Neural cell (in vitro differentiated cells): ENCODE results near the gene GET4. TPM values are rescaled to one million over a fixed set of nuclear protein-coding genes. Genes with fewer than 3 reads are reported as not detected.

Source experiments
- H2AFZ ChIP-seq: fragments of 200-600, 300-800 bp; sonication (generic), shearing (Covaris generic); 2 replicates; pipeline ENCODE4 v1.6.0; 2014; ENCODE audit warnings: low read depth, mild to moderate bottlenecking, antibody characterized with exemption, low read length, moderate library complexity
- H3F3A ChIP-seq: fragments of 200-600 bp; shearing (Covaris generic); 2 replicates; pipeline ENCODE4 v1.6.1; 2016; ENCODE audit warnings: mild to moderate bottlenecking, moderate library complexity, mixed read lengths, antibody characterized with exemption, low read length; ENCODE audit not compliant: insufficient read depth, poor library complexity, severe bottlenecking
- H3K27ac ChIP-seq: fragments of 200-600, 300-800 bp; sonication (generic), shearing (Covaris generic); 2 replicates; pipeline ENCODE4 v1.5.1; 2014; ENCODE audit warnings: mild to moderate bottlenecking, low read length, moderate library complexity
- H3K27me3 ChIP-seq: fragments of 300-800, 200-600 bp; sonication (generic), shearing (Covaris generic); 2 replicates; pipeline ENCODE4 v1.6.0; 2014; ENCODE audit warnings: mild to moderate bottlenecking, low read depth, low read length, moderate library complexity; ENCODE audit not compliant: insufficient read depth
- H3K36me3 ChIP-seq: fragments of 300-800, 200-600 bp; sonication (generic), shearing (Covaris generic); 2 replicates; pipeline ENCODE4 v1.5.1; 2014; ENCODE audit warnings: mild to moderate bottlenecking, antibody characterized with exemption, low read length, moderate library complexity; ENCODE audit not compliant: insufficient read depth
- H3K4me2 ChIP-seq: fragments of 300-800, 200-600 bp; sonication (generic), shearing (Covaris generic); 2 replicates; pipeline ENCODE4 v1.6.0; 2014; ENCODE audit warnings: mild to moderate bottlenecking, low read length
- H3K4me3 ChIP-seq: fragments of 300-800, 200-600 bp; sonication (generic), shearing (Covaris generic); 2 replicates; pipeline ENCODE4 v1.5.1; 2014; ENCODE audit warnings: mild to moderate bottlenecking, low read length, moderate library complexity
- H3K79me2 ChIP-seq: fragments of 200-600 bp; shearing (Covaris generic); replicated peaks from 2 replicates; pipeline ENCODE4 v1.6.0; 2014; ENCODE audit warnings: mild to moderate bottlenecking, low read length, moderate library complexity; ENCODE audit not compliant: insufficient read depth
- H3K9ac ChIP-seq: fragments of 300-800, 200-600 bp; sonication (generic), shearing (Covaris generic); 2 replicates; pipeline ENCODE4 v1.6.1; 2016; ENCODE audit warnings: mild to moderate bottlenecking, low read length, mixed read lengths
- H3K9me2 ChIP-seq: fragments of 200-600 bp; shearing (Covaris generic); 2 replicates; pipeline ENCODE4 v1.6.1; 2016; ENCODE audit warnings: mild to moderate bottlenecking, low read length, mixed read lengths; ENCODE audit not compliant: insufficient read depth
- H3K9me3 ChIP-seq: fragments of 200-600, 300-800 bp; sonication (generic), shearing (Covaris generic); 2 replicates; pipeline ENCODE4 v1.6.1; 2016; ENCODE audit warnings: mild to moderate bottlenecking, mixed run types, low read length, moderate library complexity, mixed read lengths
- H4K20me1 ChIP-seq: fragments of 200-600 bp; shearing (Covaris generic); 2 replicates; pipeline ENCODE4 v1.6.1; 2016; ENCODE audit warnings: mild to moderate bottlenecking, mixed run types; ENCODE audit not compliant: insufficient read depth
- CTCF ChIP-seq: fragments of 450-650 bp; IDR thresholded peaks from 2 replicates; pipeline ENCODE4 v1.5.1; 2014; ENCODE audit warnings: antibody characterized with exemption, mild to moderate bottlenecking, moderate library complexity; ENCODE audit not compliant: poor library complexity, severe bottlenecking
- EP300 ChIP-seq: fragments of 450-650 bp; conservative IDR thresholded peaks from 2 replicates; pipeline ENCODE4 v1.6.1; 2014; ENCODE audit warnings: antibody characterized with exemption, mild to moderate bottlenecking, moderate library complexity; ENCODE audit not compliant: poor library complexity, severe bottlenecking
- EZH2 ChIP-seq: fragments of 200-600, 300-800 bp; shearing (Covaris generic), sonication (generic); IDR thresholded peaks from 2 replicates; pipeline ENCODE4 v1.6.1; 2014; ENCODE audit warnings: antibody characterized with exemption, low read length, borderline replicate concordance, mild to moderate bottlenecking; ENCODE audit not compliant: insufficient read depth, poor library complexity, severe bottlenecking
- MXI1 ChIP-seq: fragments of 450-650 bp; conservative IDR thresholded peaks from 2 replicates; pipeline ENCODE4 v1.6.1; 2014; ENCODE audit warnings: antibody characterized with exemption, mild to moderate bottlenecking; ENCODE audit not compliant: poor library complexity, severe bottlenecking
- POLR2AphosphoS5 ChIP-seq: IDR thresholded peaks from 2 replicates; pipeline ENCODE4 v1.6.1; 2012
- RAD21 ChIP-seq: fragments of 450-650 bp; conservative IDR thresholded peaks from 2 replicates; pipeline ENCODE4 v1.6.1; 2014; ENCODE audit warnings: antibody characterized with exemption, mild to moderate bottlenecking, moderate library complexity
- REST ChIP-seq: IDR thresholded peaks from 2 replicates; pipeline ENCODE4 v1.6.1; 2012; ENCODE audit warnings: borderline replicate concordance
- SMC3 ChIP-seq: fragments of 450-650 bp; conservative IDR thresholded peaks from 2 replicates; pipeline ENCODE4 v1.6.1; 2014; ENCODE audit warnings: antibody characterized with exemption, mild to moderate bottlenecking, moderate library complexity; ENCODE audit not compliant: poor library complexity
- TAF1 ChIP-seq: IDR thresholded peaks from 2 replicates; pipeline ENCODE4 v1.6.1; 2012; ENCODE audit warnings: low read depth
- polyA plus RNA-seq: library from polyadenylated mRNA; depleted of rRNA; stranded (reverse); fragments of >200 nt; gene quantifications from 2 replicates; pipeline ENCODE4 v1.2.3, GENCODE V29; 2014

The GET4 gene
- polyA plus RNA-seq, 1 donor from 2014 or later, result 63.8 TPM

- H3K36me3 ChIP-seq, result no peaks in the 10 kb centered on the region
- no peak for TF ChIP-seq MXI1
- no peak for TF ChIP-seq EP300
- H3K9me2 ChIP-seq, result no peaks in the 10 kb centered on the region
- H3K79me2 ChIP-seq, result peaks cover 50% of the 10 kb centered on the region
- H3K4me3 ChIP-seq, result no peak overlapping the region
- H3K4me2 ChIP-seq, result no peak overlapping the region
- no peak overlapping the region for H3K9ac ChIP-seq
- no peak overlapping the region for H2AFZ ChIP-seq
- no peaks in the 10 kb centered on the region for H4K20me1 ChIP-seq
- no peaks in the 10 kb centered on the region for H3K27me3 ChIP-seq
- H3K27ac ChIP-seq, result no peak overlapping the region
- no peaks in the 10 kb centered on the region for H3K9me3 ChIP-seq
- H3F3A ChIP-seq, result no peaks in the 10 kb centered on the region
These were observed 6.1 kb downstream of the GET4 start for GRCh38 chr7:882336-883035.

GRCh38 chr7:883055-884021, 7.0 kb downstream of the GET4 start:
- Histone ChIP-seq H3K27me3 (no peaks in the 10 kb centered on the region), H3K9me3 (no peaks in the 10 kb centered on the region), H3K4me2 (no peak overlapping the region), H3K79me2 (peaks cover 44% of the 10 kb centered on the region), H2AFZ (no peak overlapping the region), H3K4me3 (no peak overlapping the region), H3K9me2 (no peaks in the 10 kb centered on the region), H3K27ac (no peak overlapping the region), H3K36me3 (no peaks in the 10 kb centered on the region), H3K9ac (no peak overlapping the region), H4K20me1 (no peaks in the 10 kb centered on the region), H3F3A (no peaks in the 10 kb centered on the region)
- TF ChIP-seq POLR2AphosphoS5, result no peak
- TF ChIP-seq EP300, result no peak

GRCh38 chr7:884191-885003, 8.0 kb downstream of the GET4 start:
- Histone ChIP-seq H3F3A (no peaks in the 10 kb centered on the region), H3K4me2 (no peak overlapping the region), H3K36me3 (no peaks in the 10 kb centered on the region), H3K4me3 (no peak overlapping the region), H3K9me2 (no peaks in the 10 kb centered on the region), H4K20me1 (no peaks in the 10 kb centered on the region), H3K27ac (no peak overlapping the region), H3K27me3 (no peaks in the 10 kb centered on the region), H2AFZ (no peak overlapping the region), H3K9ac (no peak overlapping the region), H3K9me3 (no peaks in the 10 kb centered on the region), H3K79me2 (peaks cover 33% of the 10 kb centered on the region)
- TF ChIP-seq EP300 (no peak), RAD21 (no peak), CTCF (no peak), MXI1 (no peak), POLR2AphosphoS5 (no peak), EZH2 (no peak), SMC3 (no peak), TAF1 (no peak), REST (no peak)
